Measurements from ENCODE around the gene PDE8A.

PDE8A gene

GRCh38 chr15:85095566-85095965, 113.9 kb downstream of the PDE8A start:
- DNase-seq = no peak

GRCh38 chr15:85097250-85097649, 115.6 kb downstream of the PDE8A start:
- no peak for DNase-seq

- DNase-seq = no peak
These were observed 116.1 kb downstream of the PDE8A start for GRCh38 chr15:85097725-85098124.

- DNase-seq = no peak
These were observed 117.6 kb downstream of the PDE8A start for GRCh38 chr15:85099195-85099803.

GRCh38 chr15:85100186-85100937, 118.7 kb downstream of the PDE8A start:
- peak in 1 of 3 experiments; percentile 68 for DNase-seq

GRCh38 chr15:85104584-85104983, 122.9 kb downstream of the PDE8A start:
- no peak for DNase-seq

GRCh38 chr15:85108136-85108535, 126.5 kb downstream of the PDE8A start:
- DNase-seq = no peak

- no peak for DNase-seq
These were observed 127.7 kb downstream of the PDE8A start for GRCh38 chr15:85109333-85109732.

GRCh38 chr15:85112997-85113396, 131.3 kb downstream of the PDE8A start:
- no peak for DNase-seq

- DNase-seq = no peak
These were observed 133.2 kb downstream of the PDE8A start for GRCh38 chr15:85114886-85115285.

- no peak for DNase-seq
These were observed 134.4 kb downstream of the PDE8A start for GRCh38 chr15:85116066-85116465.

- DNase-seq = no peak
These were observed 134.8 kb downstream of the PDE8A start for GRCh38 chr15:85116494-85116893.

GRCh38 chr15:85116925-85117646, 135.4 kb downstream of the PDE8A start:
- no peak for DNase-seq

GRCh38 chr15:85118173-85118572, 136.5 kb downstream of the PDE8A start:
- DNase-seq = no peak

- DNase-seq = no peak
These were observed 136.9 kb downstream of the PDE8A start for GRCh38 chr15:85118581-85118980.

GRCh38 chr15:85120351-85121113, 138.9 kb downstream of the PDE8A start:
- DNase-seq = no peak

- no peak for DNase-seq
These were observed 142.5 kb downstream of the PDE8A start for GRCh38 chr15:85124173-85124572.

- no peak for DNase-seq
These were observed 143.5 kb downstream of the PDE8A start for GRCh38 chr15:85125056-85125661.

GRCh38 chr15:85128621-85129020, 147.0 kb downstream of the PDE8A start:
- DNase-seq = no peak

GRCh38 chr15:85129881-85130280, 148.2 kb downstream of the PDE8A start:
- DNase-seq = no peak

GRCh38 chr15:85131915-85132314, 150.3 kb downstream of the PDE8A start:
- DNase-seq = no peak

GRCh38 chr15:85133709-85134108, 152.1 kb downstream of the PDE8A start:
- peak in 1 of 3 experiments; percentile 1 for DNase-seq

All from NCI-H1417 (cell line).